Right lobe of liver (tissue), 6 donors: ENCODE data around the gene GCNT4. TPM values are rescaled to one million over a fixed set of nuclear protein-coding genes. Genes with fewer than 3 reads are reported as not detected.

Source experiments
- ATAC-seq, 4 donors: fragments of 200-7000 bp; cut with Tn5 transposase; one replicate each; pipeline ENCODE4 v1.9.1; 2020; ENCODE audit warnings: mild to moderate bottlenecking in 4 of 4, moderate library complexity in 4 of 4
- DNase-seq, 3 donors: peaks; one replicate each; pipeline ENCODE4 v3.0.0-alpha.2; 2020
- H3K27ac ChIP-seq, 3 donors: fragments of 200-600 bp; one replicate each; pipeline ENCODE4 v1.8.0; 2022
- H3K27me3 ChIP-seq, 2 donors: fragments of 200-600 bp; one replicate each; pipeline ENCODE4 v1.8.0; 2022
- H3K36me3 ChIP-seq, 4 donors: fragments of 200-600 bp; sonication (generic) in 1 of 4; one replicate each; pipeline versions ENCODE4 v1.5.1 to v1.8.0; 2017 to 2022; ENCODE audit warnings: control low read depth in 1 of 4
- H3K4me1 ChIP-seq, 4 donors: fragments of 200-600 bp; sonication (generic) in 1 of 4; one replicate each; pipeline versions ENCODE4 v1.5.1 to v1.8.0; 2017 to 2022; ENCODE audit warnings: control low read depth in 1 of 4
- H3K4me3 ChIP-seq, 3 donors: fragments of 200-600 bp; one replicate each; pipeline ENCODE4 v1.8.0; 2022
- H3K9me3 ChIP-seq, 4 donors: fragments of 200-600 bp; sonication (generic) in 1 of 4; one replicate each; pipeline versions ENCODE4 v1.5.1 to v1.8.0; 2017 to 2022; ENCODE audit warnings: control low read depth in 1 of 4
- CTCF ChIP-seq, 4 donors: fragments of 200-600 bp in 3 of 4; fragments of 450-650 bp in 1 of 4; IDR thresholded peaks; one replicate each; pipeline versions ENCODE4 v1.5.1 to v1.8.0; 2016 to 2022; ENCODE audit warnings: antibody characterized with exemption in 4 of 4, mild to moderate bottlenecking in 2 of 4
- POLR2A ChIP-seq: fragments of 450-650 bp; IDR thresholded peaks from one replicate; pipeline ENCODE4 v1.6.1; 2017; ENCODE audit warnings: antibody characterized with exemption, mild to moderate bottlenecking
- WGBS: methylation state at CpG from one replicate; pipeline ENCODE4 v1.1.6; 2018; ENCODE audit warnings: low coverage, low lambda C conversion rate; ENCODE audit not compliant: insufficient coverage; ENCODE audit errors: missing lambda C conversion rate; 5-methylcytosine and 5-hydroxymethylcytosine counted together
- intact Hi-C, 2 donors: fragments of 100-400 bp; cut with DNase I; formaldehyde crosslinking; loops; one replicate each; pipeline versions ENCODE4 v1.11.2 to v1.14.1; 2022
- small RNA-seq, 2 experiments: library from RNA; depleted of rRNA; stranded (forward); fragments of <200 nt; gene quantifications; one replicate each; pipeline ENCODE3, GENCODE V24; 2016
- total RNA-seq, 6 experiments: library from RNA; depleted of rRNA in 2 of 6; stranded (reverse); fragments of >200 nt in 2 of 6; fragmentation: NEBNext Ultra II Directional in 3 of 6; extraction: Animal tissue kit (Norgen Biotek cat#: 25700) in 3 of 6; gene quantifications; one replicate each; pipeline versions ENCODE4 v1.1.0 to v1.2.4, GENCODE V29; 2016 to 2023
- donor health status: DM: no; HTN: yes; CAD: no.
- donor health status: DM: no; HTN: no; CAD: no.
- donor health status: DM: no; HTN: no; CAD: no.
- donor health status: DM: no; HTN: yes; CAD: no.
- donor health status: DM: no; HTN: yes; CAD: no.

The GCNT4 gene
- total RNA-seq, 6 experiments from 2014 or later = 0.35 to 2.0 (median 0.96) TPM

- peak; percentile 92 to 98 (median 98) for ATAC-seq
- TF ChIP-seq CTCF (IDR thresholded peaks at IDR 0.05) (no peak), POLR2A (no peak)
- H3K27me3 ChIP-seq = no peaks in the 10 kb centered on the region
These were observed 41.5 kb downstream of the GCNT4 start for GRCh38 chr5:75010838-75011237.

GRCh38 chr5:75009556-75010345 is 42.6 kb downstream of the GCNT4 start:
- H3K27ac ChIP-seq = no peak overlapping the region
- H3K4me3 ChIP-seq = no peak overlapping the region
- no peak for DNase-seq
- ATAC-seq = no peak
- no peak for TF ChIP-seq POLR2A
- no peak for TF ChIP-seq CTCF (IDR thresholded peaks at IDR 0.05)
- H3K36me3 ChIP-seq = no peaks in the 10 kb centered on the region
- intact Hi-C loops = no loop called here
- H3K9me3 ChIP-seq = no peaks in the 10 kb centered on the region
- no peaks in the 10 kb centered on the region for H3K27me3 ChIP-seq
- H3K4me1 ChIP-seq = peaks cover 0 to 9% (median 2%) of the 10 kb centered on the region in 4 donors
- WGBS = 75% methylated on average over 7 of the region's 7 CpGs

More at GRCh38 chr5:75010838-75011237, 41.5 kb downstream of the GCNT4 start:
- H3K27ac ChIP-seq = peak overlapping the region in 1 of 3 donors; percentile 42
- no peak overlapping the region for H3K4me3 ChIP-seq
- no peak for DNase-seq
- H3K4me1 ChIP-seq = peaks cover 0 to 9% (median 2%) of the 10 kb centered on the region in 4 donors
- no peaks in the 10 kb centered on the region for H3K36me3 ChIP-seq
- no peaks in the 10 kb centered on the region for H3K9me3 ChIP-seq
- intact Hi-C loops = no loop called here

GRCh38 chr5:75006865-75007822 is 45.2 kb downstream of the GCNT4 start:
- WGBS = 66% methylated on average over 10 of the region's 10 CpGs
- DNase-seq = no peak
- intact Hi-C loops = no loop called here

GRCh38 chr5:75005561-75005960 is 46.8 kb downstream of the GCNT4 start:
- ATAC-seq (no peak), DNase-seq (no peak)
- no peaks in the 10 kb centered on the region for H3K27me3 ChIP-seq
- H3K4me1 ChIP-seq = peaks cover 0 to 13% (median 1%) of the 10 kb centered on the region in 4 donors
- intact Hi-C loops = no loop called here
- H3K9me3 ChIP-seq = no peaks in the 10 kb centered on the region
- no peak overlapping the region for H3K27ac ChIP-seq
- 92% methylated on average over 1 of the region's 1 CpG for WGBS
- TF ChIP-seq POLR2A (no peak), CTCF (IDR thresholded peaks at IDR 0.05) (no peak)
- H3K36me3 ChIP-seq = no peaks in the 10 kb centered on the region
- H3K4me3 ChIP-seq = no peak overlapping the region

More at GRCh38 chr5:75006865-75007822, 45.2 kb downstream of the GCNT4 start:
- peaks cover 0 to 13% (median 4%) of the 10 kb centered on the region in 4 donors for H3K4me1 ChIP-seq
- no peaks in the 10 kb centered on the region for H3K9me3 ChIP-seq
- H3K4me3 ChIP-seq = no peak overlapping the region
- H3K27me3 ChIP-seq = no peaks in the 10 kb centered on the region
- no peak for TF ChIP-seq CTCF (IDR thresholded peaks at IDR 0.05)
- TF ChIP-seq POLR2A = no peak
- H3K27ac ChIP-seq = no peak overlapping the region
- no peaks in the 10 kb centered on the region for H3K36me3 ChIP-seq
- ATAC-seq = no peak

Small RNA genes lying within 50 kb of the gene (small RNA-seq; reads per million reads assigned to genes)
- 0 reads per million in 2 experiments for gene AC093259.1

Other genes starting within 250 kb of the GCNT4 start
- 1 to 10 TPM; 1.2 to 7.5 (median 4.1) TPM for gene FAM169A, start 186.2 kb downstream of the GCNT4 start, total RNA-seq
- under 1 TPM in 5 of 6 experiments, not detected in 1; 0.02 to 0.15 (median 0.12) TPM for gene ANKRD31, start 184.3 kb upstream of the GCNT4 start, total RNA-seq